H1 (cell line): ENCODE results near the gene CYP46A1. TPM values are rescaled to one million over a fixed set of nuclear protein-coding genes. Genes with fewer than 3 reads are reported as not detected.

Experiments used
- CTCF ChIA-PET: fragments of 300-600 bp; sonication (Branson Sonifier 250); formaldehyde crosslinking; loops from one replicate; lab custom pipeline; 2021; ENCODE audit not compliant: partially characterized antibody; lab: Charles Lee
- POLR2A ChIA-PET: fragments of 300-600 bp; sonication (Branson Sonifier 250); formaldehyde crosslinking; loops from one replicate; lab custom pipeline; 2021; ENCODE audit warnings: inconsistent platforms; ENCODE audit not compliant: partially characterized antibody; lab: Charles Lee
- DNase-seq, 2 experiments: peaks; one replicate each; pipeline versions ENCODE4 v3.0.0 to v3.0.0-alpha.2; 2010 to 2022; ENCODE audit warnings: low spot score in 2 of 2, low read depth in 1 of 2, mixed read lengths in 1 of 2
- FAIRE-seq: peaks from 2 replicates; lab custom pipeline; 2011; peaks lifted over from hg19 to GRCh38; lab: Jason Lieb, UNC
- H2AFZ ChIP-seq: 2 replicates; pipeline ENCODE4 v1.8.1; 2012; ENCODE audit warnings: low read length, inconsistent platforms
- H2AK5ac ChIP-seq: 2 replicates; pipeline ENCODE4 v1.6.1; 2013; ENCODE audit warnings: low read depth, low read length
- H2BK120ac ChIP-seq: replicated peaks from 2 replicates; pipeline ENCODE3; 2013; ENCODE audit warnings: low read depth, low read length, inconsistent platforms
- H2BK12ac ChIP-seq: 2 replicates; pipeline ENCODE4 v1.6.1; 2013; ENCODE audit warnings: low read depth, low read length
- H2BK15ac ChIP-seq: 2 replicates; pipeline ENCODE4 v1.6.1; 2013; ENCODE audit warnings: low read length
- H2BK20ac ChIP-seq: 2 replicates; pipeline ENCODE4 v1.6.1; 2013; ENCODE audit warnings: low read length
- H2BK5ac ChIP-seq: 2 replicates; pipeline ENCODE4 v1.6.1; 2013; ENCODE audit warnings: low read depth, low read length
- H3K14ac ChIP-seq: 2 replicates; pipeline ENCODE4 v1.6.1; 2013; ENCODE audit warnings: inconsistent platforms; ENCODE audit not compliant: insufficient read length
- H3K18ac ChIP-seq: 2 replicates; pipeline ENCODE4 v1.6.1; 2013; ENCODE audit warnings: low read length; ENCODE audit errors: extremely low read depth
- H3K23ac ChIP-seq: 2 replicates; pipeline ENCODE4 v1.6.1; 2013; ENCODE audit warnings: inconsistent platforms; ENCODE audit not compliant: insufficient read length
- H3K23me2 ChIP-seq: 2 replicates; pipeline ENCODE4 v1.6.1; 2013; ENCODE audit warnings: low read depth, low read length
- H3K27ac ChIP-seq: 2 replicates; pipeline ENCODE4 v1.6.1; 2011; ENCODE audit warnings: low read depth, low read length, inconsistent platforms
- H3K27me3 ChIP-seq, 4 experiments: replicated peaks in 1 of 4; 1 replicate in 1 of 4; 2 replicates in 3 of 4; pipeline versions ENCODE4 v1.6.1 to v1.8.1; 2011 to 2013; ENCODE audit warnings: low read length in 3 of 4, mild to moderate bottlenecking in 3 of 4, inconsistent platforms in 2 of 4, mixed read lengths in 2 of 4, moderate library complexity in 1 of 4; ENCODE audit not compliant: control insufficient read depth in 3 of 4, insufficient read depth in 3 of 4; ENCODE audit errors: extremely low read depth in 1 of 4
- H3K36me3 ChIP-seq, 4 experiments: 2 replicates each; pipeline versions ENCODE4 v1.6.1 to v1.8.1; 2011 to 2013; ENCODE audit warnings: mild to moderate bottlenecking in 4 of 4, low read length in 3 of 4, moderate library complexity in 2 of 4, control low read depth in 1 of 4, inconsistent platforms in 1 of 4; ENCODE audit not compliant: insufficient read depth in 4 of 4, control insufficient read depth in 2 of 4
- H3K4ac ChIP-seq: replicated peaks from 2 replicates; pipeline ENCODE3; 2013; ENCODE audit warnings: low read length, low read depth, mixed read lengths, inconsistent platforms; ENCODE audit not compliant: insufficient read length
- H3K4me1 ChIP-seq, 4 experiments: replicated peaks in 1 of 4; 1 replicate in 1 of 4; 2 replicates in 3 of 4; pipeline versions ENCODE4 v1.6.1 to v1.8.1; 2011 to 2013; ENCODE audit warnings: low read length in 3 of 4, inconsistent platforms in 2 of 4, mixed read lengths in 1 of 4; ENCODE audit not compliant: insufficient read depth in 4 of 4, control insufficient read depth in 3 of 4
- H3K4me2 ChIP-seq, 2 experiments: 2 replicates each; pipeline versions ENCODE4 v1.6.1 to v1.8.1; 2011 to 2013; ENCODE audit warnings: low read depth in 2 of 2, low read length in 2 of 2, control low read depth in 1 of 2, inconsistent platforms in 1 of 2, mild to moderate bottlenecking in 1 of 2; ENCODE audit not compliant: insufficient read depth in 1 of 2
- H3K4me3 ChIP-seq, 4 experiments: fragments of 200-600, 300-600 bp in 1 of 4; sonication (generic), shearing (Covaris generic), sonication (Bioruptor Twin) in 1 of 4; 2 replicates each; pipeline versions ENCODE4 v1.5.1 to v1.8.1; 2011 to 2016; ENCODE audit warnings: low read length in 4 of 4, low read depth in 3 of 4, control low read depth in 2 of 4, inconsistent platforms in 2 of 4, mild to moderate bottlenecking in 2 of 4, mixed read lengths in 1 of 4, moderate library complexity in 1 of 4; ENCODE audit not compliant: insufficient read depth in 2 of 4; ENCODE audit errors: extremely low read depth in 1 of 4
- H3K56ac ChIP-seq: replicated peaks from 2 replicates; pipeline ENCODE3; 2013; ENCODE audit warnings: low read depth, mild to moderate bottlenecking, mixed read lengths, low read length, inconsistent platforms; ENCODE audit not compliant: insufficient read length
- H3K79me1 ChIP-seq: 2 replicates; pipeline ENCODE4 v1.6.1; 2013; ENCODE audit warnings: low read depth, low read length, control low read depth
- H3K79me2 ChIP-seq, 2 experiments: 2 replicates each; pipeline versions ENCODE4 v1.6.1 to v1.8.1; 2012 to 2013; ENCODE audit warnings: low read length in 2 of 2, mild to moderate bottlenecking in 2 of 2, inconsistent platforms in 1 of 2; ENCODE audit not compliant: insufficient read depth in 2 of 2, control insufficient read depth in 1 of 2
- H3K9ac ChIP-seq, 4 experiments: replicated peaks in 1 of 4; 1 replicate in 1 of 4; 2 replicates in 3 of 4; pipeline versions ENCODE4 v1.6.1 to v1.8.1; 2011 to 2013; ENCODE audit warnings: low read depth in 3 of 4, low read length in 3 of 4, control low read depth in 2 of 4, mild to moderate bottlenecking in 2 of 4, moderate library complexity in 2 of 4, inconsistent platforms in 1 of 4; ENCODE audit errors: extremely low read depth in 1 of 4
- H3K9me3 ChIP-seq, 2 experiments: 2 replicates each; pipeline versions ENCODE4 v1.6.1 to v1.8.1; 2012 to 2013; ENCODE audit warnings: mild to moderate bottlenecking in 2 of 2, moderate library complexity in 2 of 2, control low read depth in 1 of 2, inconsistent platforms in 1 of 2, low read depth in 1 of 2, low read length in 1 of 2, mixed read lengths in 1 of 2; ENCODE audit not compliant: insufficient read depth in 2 of 2
- H4K20me1 ChIP-seq, 2 experiments: replicated peaks in 1 of 2; 2 replicates each; pipeline versions ENCODE3 to v1.8.1; 2011 to 2013; ENCODE audit warnings: inconsistent platforms in 2 of 2, low read length in 2 of 2, mild to moderate bottlenecking in 1 of 2; ENCODE audit not compliant: insufficient read depth in 2 of 2, control insufficient read depth in 1 of 2
- H4K5ac ChIP-seq: 2 replicates; pipeline ENCODE4 v1.6.1; 2013; ENCODE audit warnings: low read length, low read depth, mixed read lengths, inconsistent platforms; ENCODE audit not compliant: insufficient read length
- H4K8ac ChIP-seq: 2 replicates; pipeline ENCODE4 v1.8.0; 2013; ENCODE audit warnings: mild to moderate bottlenecking, moderate library complexity, low read length, inconsistent platforms; ENCODE audit not compliant: insufficient read depth; ENCODE audit errors: extremely low read depth
- H4K91ac ChIP-seq: replicated peaks from 2 replicates; pipeline ENCODE3; 2013; ENCODE audit warnings: low read length, mixed read lengths, inconsistent platforms; ENCODE audit not compliant: insufficient read length
- FOSL1 ChIP-seq: IDR thresholded peaks from 2 replicates; pipeline ENCODE4 v1.6.1; 2011; ENCODE audit warnings: mild to moderate bottlenecking, low read depth, low read length, moderate library complexity; ENCODE audit not compliant: insufficient read depth
- JUND ChIP-seq: IDR thresholded peaks from 2 replicates; pipeline ENCODE4 v1.6.1; 2011; ENCODE audit warnings: mild to moderate bottlenecking, improper control_type of control experiment, low read length
- WGBS, 2 experiments: shearing (Covaris generic) in 1 of 2; methylation state at CpG; one replicate each; pipeline versions ENCODE4 v1.1.6 to v1.1.7; 2013 to 2015; ENCODE audit warnings: low lambda C conversion rate in 2 of 2, mixed read lengths in 2 of 2, inconsistent platforms in 1 of 2, low coverage in 1 of 2, missing lambda C conversion rate in 1 of 2; ENCODE audit not compliant: insufficient replicate concordance in 2 of 2, insufficient coverage in 1 of 2, insufficient read length in 1 of 2; ENCODE audit errors: extremely low coverage in 1 of 2, missing lambda C conversion rate in 1 of 2; 5-methylcytosine and 5-hydroxymethylcytosine counted together
- polyA plus RNA-seq, 7 experiments: library from polyadenylated mRNA; depleted of rRNA in 3 of 7; stranded (reverse) in 5 of 7; unstranded in 2 of 7; fragments of >200 nt in 5 of 7; fragments of 200-250 nt in 2 of 7; gene quantifications; 1 replicate in 5 of 7; 2 replicates in 1 of 7; 4 replicates in 1 of 7; pipeline versions ENCODE4 v1.2.1 to v1.2.3, GENCODE V29; 2011 to 2013; ENCODE audit warnings: missing spikeins in 2 of 7, mixed read lengths in 2 of 7
- total RNA-seq: library from RNA; stranded (reverse); fragmentation: NEBNext Ultra II Directional; extraction: Animal tissue kit (Norgen Biotek cat#: 25700); gene quantifications from 2 replicates; pipeline ENCODE4 v1.2.1, GENCODE V29; 2021
- TF ChIP-seq, protein P1 (sequence below): IDR thresholded peaks from 2 replicates; pipeline ENCODE4 v1.6.1; 2011; ENCODE audit warnings: low read depth, mild to moderate bottlenecking, low read length; ENCODE audit not compliant: insufficient read depth
- TF ChIP-seq, protein P2 (sequence below): IDR thresholded peaks from 2 replicates; pipeline ENCODE4 v1.6.1; 2012; ENCODE audit warnings: low read length, inconsistent platforms

Gene CYP46A1
- total and polyA plus RNA-seq, 2 of the 8 experiments (the other 6 are each of a cell fraction or from before 2014, with no cell fraction given) = 0.41 to 1.3 TPM

DNA sequence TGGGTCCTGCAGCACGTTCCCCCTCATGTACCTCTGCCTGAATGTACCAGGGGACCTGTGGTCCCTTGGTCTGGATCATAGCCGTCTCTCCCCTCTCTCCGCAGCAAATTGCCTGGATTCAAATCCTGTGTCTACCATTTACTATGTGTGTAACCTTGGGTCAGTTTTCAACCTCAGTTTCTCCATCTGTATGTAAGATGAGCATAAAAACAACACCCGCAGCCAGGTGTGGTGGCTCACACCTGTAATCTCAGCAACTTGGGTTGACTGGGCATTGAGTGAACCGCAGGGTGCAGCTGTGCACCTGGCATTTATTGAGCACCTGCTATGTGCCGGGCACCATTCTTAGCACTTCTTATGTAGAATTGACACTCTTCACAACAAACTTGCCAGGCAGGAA, 14.1 kb downstream of the CYP46A1 start:
- ChIA-PET CTCF (interaction anchor here (1.4 to 4.5 kb wide), 3 partner anchors 8 to 32 kb away, joined by 3 to 35 read pairs (median 3); no protein-coding TSS in a partner anchor), POLR2A (no interaction called here)
- no peak overlapping the region for H4K8ac ChIP-seq
- H3K23ac ChIP-seq = no peak overlapping the region
- 85% methylated on average over 6 of the region's 6 CpGs; no CpG with 5 or more reads in 1 of the 2 experiments for WGBS, 2 experiments
- no peak overlapping the region for H2BK20ac ChIP-seq
- no peaks in the 10 kb centered on the region for H3K27me3 ChIP-seq
- FAIRE-seq = no peak
- no peaks in the 10 kb centered on the region for H3K79me2 ChIP-seq
- no peak overlapping the region for H2BK120ac ChIP-seq
- H4K5ac ChIP-seq = no peak overlapping the region
- H3K36me3 ChIP-seq = no peaks in the 10 kb centered on the region
- no peaks in the 10 kb centered on the region for H3K4me1 ChIP-seq
- no peak overlapping the region for H3K9ac ChIP-seq
- no peaks in the 10 kb centered on the region for H3K23me2 ChIP-seq
- no peaks in the 10 kb centered on the region for H4K20me1 ChIP-seq
- no peak overlapping the region for H3K56ac ChIP-seq
- no peak overlapping the region for H2AK5ac ChIP-seq
- H3K14ac ChIP-seq = no peak overlapping the region
- H3K79me1 ChIP-seq = no peaks in the 10 kb centered on the region
- H3K4ac ChIP-seq = no peak overlapping the region
- no peak overlapping the region for H3K27ac ChIP-seq
- H3K4me2 ChIP-seq = no peak overlapping the region
- peak in 1 of 2 experiments; percentile 30 for DNase-seq
- H2BK5ac ChIP-seq = no peak overlapping the region
- peaks cover 6% of the 10 kb centered on the region in 2 experiments; a peak in 3 of 4 replicates for H3K9me3 ChIP-seq
- no peak overlapping the region for H2BK12ac ChIP-seq
- H2AFZ ChIP-seq = no peak overlapping the region
- no peak overlapping the region for H2BK15ac ChIP-seq
- H3K18ac ChIP-seq = no peak overlapping the region
- H4K91ac ChIP-seq = no peak overlapping the region
- H3K4me3 ChIP-seq = no peak overlapping the region
- TF ChIP-seq FOSL1 (no peak), JUND (no peak)
- TF ChIP-seq, protein P1, sequence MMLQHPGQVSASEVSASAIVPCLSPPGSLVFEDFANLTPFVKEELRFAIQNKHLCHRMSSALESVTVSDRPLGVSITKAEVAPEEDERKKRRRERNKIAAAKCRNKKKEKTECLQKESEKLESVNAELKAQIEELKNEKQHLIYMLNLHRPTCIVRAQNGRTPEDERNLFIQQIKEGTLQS = no peak
- TF ChIP-seq, protein P2, sequence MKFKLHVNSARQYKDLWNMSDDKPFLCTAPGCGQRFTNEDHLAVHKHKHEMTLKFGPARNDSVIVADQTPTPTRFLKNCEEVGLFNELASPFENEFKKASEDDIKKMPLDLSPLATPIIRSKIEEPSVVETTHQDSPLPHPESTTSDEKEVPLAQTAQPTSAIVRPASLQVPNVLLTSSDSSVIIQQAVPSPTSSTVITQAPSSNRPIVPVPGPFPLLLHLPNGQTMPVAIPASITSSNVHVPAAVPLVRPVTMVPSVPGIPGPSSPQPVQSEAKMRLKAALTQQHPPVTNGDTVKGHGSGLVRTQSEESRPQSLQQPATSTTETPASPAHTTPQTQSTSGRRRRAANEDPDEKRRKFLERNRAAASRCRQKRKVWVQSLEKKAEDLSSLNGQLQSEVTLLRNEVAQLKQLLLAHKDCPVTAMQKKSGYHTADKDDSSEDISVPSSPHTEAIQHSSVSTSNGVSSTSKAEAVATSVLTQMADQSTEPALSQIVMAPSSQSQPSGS = no peak
